DND-41 (cell line): ENCODE measurements around the gene TFCP2.

ENCODE experiments used
- ATAC-seq: fragments of 200-7000 bp; cut with Tn5 transposase; 3 replicates; pipeline ENCODE4 v1.9.1; 2021; ENCODE audit warnings: low read depth; ENCODE audit not compliant: insufficient read depth
- DNase-seq: peaks from one replicate; pipeline ENCODE4 v3.0.0-alpha.2; 2020
- H2AFZ ChIP-seq: 2 replicates; pipeline ENCODE4 v1.6.0; 2012; ENCODE audit warnings: low read depth, low read length
- H3K27ac ChIP-seq: 2 replicates; pipeline ENCODE4 v1.5.1; 2012; ENCODE audit warnings: low read length, inconsistent platforms
- H3K27me3 ChIP-seq: fragments of 200-600 bp; sonication (generic); 2 replicates; pipeline ENCODE4 v1.6.0; 2012; ENCODE audit warnings: low read length, mild to moderate bottlenecking, inconsistent platforms; ENCODE audit not compliant: insufficient read depth, poor library complexity
- H3K36me3 ChIP-seq: 2 replicates; pipeline ENCODE4 v1.5.1; 2012; ENCODE audit warnings: low read length, inconsistent platforms; ENCODE audit not compliant: insufficient read depth
- H3K4me1 ChIP-seq: 2 replicates; pipeline ENCODE4 v1.5.1; 2012; ENCODE audit warnings: mild to moderate bottlenecking, low read length; ENCODE audit not compliant: insufficient read depth
- H3K4me2 ChIP-seq: 2 replicates; pipeline ENCODE4 v1.6.0; 2012; ENCODE audit warnings: mild to moderate bottlenecking, moderate library complexity, low read length, inconsistent platforms; ENCODE audit not compliant: insufficient read depth
- H3K4me3 ChIP-seq, 2 experiments: fragments of 200-600 bp in 1 of 2; shearing (Covaris generic) in 1 of 2; 2 replicates each; pipeline ENCODE4 v1.5.1; 2012 to 2016; ENCODE audit warnings: inconsistent platforms in 2 of 2, low read length in 2 of 2, mild to moderate bottlenecking in 2 of 2, low read depth in 1 of 2, moderate library complexity in 1 of 2
- H3K79me2 ChIP-seq: 2 replicates; pipeline ENCODE4 v1.6.0; 2012; ENCODE audit warnings: low read length, inconsistent platforms; ENCODE audit not compliant: insufficient read depth
- H3K9ac ChIP-seq: 2 replicates; pipeline ENCODE4 v1.6.0; 2012; ENCODE audit warnings: low read depth, mild to moderate bottlenecking, inconsistent platforms, low read length, moderate library complexity
- H3K9me3 ChIP-seq: 2 replicates; pipeline ENCODE4 v1.5.1; 2012; ENCODE audit warnings: low read length, moderate library complexity, mild to moderate bottlenecking, inconsistent platforms; ENCODE audit not compliant: insufficient read depth, severe bottlenecking
- H4K20me1 ChIP-seq: 2 replicates; pipeline ENCODE4 v1.6.0; 2012; ENCODE audit warnings: low read length; ENCODE audit not compliant: insufficient read depth
- EZH2 ChIP-seq: IDR thresholded peaks from 3 replicates; pipeline ENCODE4 v1.6.1; 2012; ENCODE audit warnings: borderline replicate concordance, low read depth, mild to moderate bottlenecking, moderate library complexity, low read length, inconsistent platforms; ENCODE audit not compliant: severe bottlenecking
- TF ChIP-seq, protein P1 (sequence below): IDR thresholded peaks from 2 replicates; pipeline ENCODE4 v1.5.1; 2012; ENCODE audit warnings: borderline replicate concordance, low read length, moderate library complexity, mild to moderate bottlenecking; ENCODE audit not compliant: poor library complexity, severe bottlenecking; ENCODE audit errors: extremely low read depth

TFCP2 gene

DNA sequence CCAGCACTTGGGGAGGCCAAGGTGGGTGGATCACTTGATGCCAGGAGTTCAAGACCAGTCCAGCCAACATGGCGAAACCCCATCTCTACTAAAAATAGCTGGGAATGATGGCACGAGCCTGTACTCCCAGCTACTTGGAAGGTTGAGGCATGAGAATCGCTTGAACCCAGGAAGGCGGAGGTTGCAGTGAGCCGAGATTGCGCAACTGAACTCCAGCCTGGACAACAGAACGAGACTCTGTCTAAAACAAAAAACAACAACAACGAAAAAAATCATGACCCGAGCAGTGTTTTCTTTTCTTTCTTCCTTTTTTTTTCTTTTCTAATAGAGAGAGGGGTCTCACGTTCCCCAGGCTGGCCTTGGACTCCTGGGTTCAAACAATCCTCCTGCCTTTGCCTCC lies 86.0 kb downstream of the TFCP2 start:
- TF ChIP-seq, protein P1, sequence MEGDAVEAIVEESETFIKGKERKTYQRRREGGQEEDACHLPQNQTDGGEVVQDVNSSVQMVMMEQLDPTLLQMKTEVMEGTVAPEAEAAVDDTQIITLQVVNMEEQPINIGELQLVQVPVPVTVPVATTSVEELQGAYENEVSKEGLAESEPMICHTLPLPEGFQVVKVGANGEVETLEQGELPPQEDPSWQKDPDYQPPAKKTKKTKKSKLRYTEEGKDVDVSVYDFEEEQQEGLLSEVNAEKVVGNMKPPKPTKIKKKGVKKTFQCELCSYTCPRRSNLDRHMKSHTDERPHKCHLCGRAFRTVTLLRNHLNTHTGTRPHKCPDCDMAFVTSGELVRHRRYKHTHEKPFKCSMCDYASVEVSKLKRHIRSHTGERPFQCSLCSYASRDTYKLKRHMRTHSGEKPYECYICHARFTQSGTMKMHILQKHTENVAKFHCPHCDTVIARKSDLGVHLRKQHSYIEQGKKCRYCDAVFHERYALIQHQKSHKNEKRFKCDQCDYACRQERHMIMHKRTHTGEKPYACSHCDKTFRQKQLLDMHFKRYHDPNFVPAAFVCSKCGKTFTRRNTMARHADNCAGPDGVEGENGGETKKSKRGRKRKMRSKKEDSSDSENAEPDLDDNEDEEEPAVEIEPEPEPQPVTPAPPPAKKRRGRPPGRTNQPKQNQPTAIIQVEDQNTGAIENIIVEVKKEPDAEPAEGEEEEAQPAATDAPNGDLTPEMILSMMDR, result no peak
- no peak for TF ChIP-seq EZH2
- DNase-seq, result no peak
- H3K36me3 ChIP-seq, result peaks cover 3% of the 10 kb centered on the region; the same call in 1 of the 2 replicates
- H3K9ac ChIP-seq, result no peak overlapping the region
- H3K4me3 ChIP-seq, result no peak overlapping the region
- no peak for ATAC-seq
- no peak overlapping the region for H3K27ac ChIP-seq
- peaks cover 13% of the 10 kb centered on the region for H3K79me2 ChIP-seq
- H2AFZ ChIP-seq, result no peak overlapping the region
- no peak overlapping the region for H3K4me2 ChIP-seq
- H3K4me1 ChIP-seq, result peaks cover 14% of the 10 kb centered on the region
- peaks cover 6% of the 10 kb centered on the region; the same call in 1 of the 2 replicates for H4K20me1 ChIP-seq
- H3K9me3 ChIP-seq, result no peaks in the 10 kb centered on the region
- no peaks in the 10 kb centered on the region for H3K27me3 ChIP-seq

DNA sequence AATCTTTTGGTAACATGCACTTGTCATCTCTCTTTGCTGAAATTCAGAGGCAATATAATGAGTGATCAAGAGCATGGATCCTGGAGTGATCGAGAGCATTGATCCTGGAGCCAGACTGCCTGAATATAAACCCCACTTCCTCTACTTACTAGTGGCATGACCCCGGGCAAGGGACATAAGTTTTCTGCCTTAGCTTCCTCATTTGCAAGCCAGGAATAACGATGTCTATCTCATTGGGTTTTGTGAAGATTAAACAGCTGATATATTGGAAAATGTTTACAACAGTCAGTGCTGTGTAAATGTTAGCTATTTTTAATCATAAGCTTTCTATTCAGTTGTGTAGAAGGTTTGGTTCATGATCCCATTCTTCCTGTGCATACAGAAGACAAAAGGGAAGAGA lies 87.2 kb downstream of the TFCP2 start:
- peaks cover 22% of the 10 kb centered on the region for H3K4me1 ChIP-seq
- H3K9me3 ChIP-seq, result no peaks in the 10 kb centered on the region
- H3K4me3 ChIP-seq, result no peak overlapping the region
- DNase-seq, result no peak
- no peak for TF ChIP-seq EZH2
- TF ChIP-seq, protein P1, result no peak
- no peak overlapping the region for H3K4me2 ChIP-seq
- H3K27ac ChIP-seq, result no peak overlapping the region
- no peak overlapping the region for H3K9ac ChIP-seq
- H3K27me3 ChIP-seq, result no peaks in the 10 kb centered on the region
- peaks cover 24% of the 10 kb centered on the region for H3K79me2 ChIP-seq
- peaks cover 8% of the 10 kb centered on the region; the same call in 1 of the 2 replicates for H4K20me1 ChIP-seq
- H3K36me3 ChIP-seq, result no peaks in the 10 kb centered on the region; the same call in 1 of the 2 replicates
- ATAC-seq, result no peak
- no peak overlapping the region for H2AFZ ChIP-seq

DNA sequence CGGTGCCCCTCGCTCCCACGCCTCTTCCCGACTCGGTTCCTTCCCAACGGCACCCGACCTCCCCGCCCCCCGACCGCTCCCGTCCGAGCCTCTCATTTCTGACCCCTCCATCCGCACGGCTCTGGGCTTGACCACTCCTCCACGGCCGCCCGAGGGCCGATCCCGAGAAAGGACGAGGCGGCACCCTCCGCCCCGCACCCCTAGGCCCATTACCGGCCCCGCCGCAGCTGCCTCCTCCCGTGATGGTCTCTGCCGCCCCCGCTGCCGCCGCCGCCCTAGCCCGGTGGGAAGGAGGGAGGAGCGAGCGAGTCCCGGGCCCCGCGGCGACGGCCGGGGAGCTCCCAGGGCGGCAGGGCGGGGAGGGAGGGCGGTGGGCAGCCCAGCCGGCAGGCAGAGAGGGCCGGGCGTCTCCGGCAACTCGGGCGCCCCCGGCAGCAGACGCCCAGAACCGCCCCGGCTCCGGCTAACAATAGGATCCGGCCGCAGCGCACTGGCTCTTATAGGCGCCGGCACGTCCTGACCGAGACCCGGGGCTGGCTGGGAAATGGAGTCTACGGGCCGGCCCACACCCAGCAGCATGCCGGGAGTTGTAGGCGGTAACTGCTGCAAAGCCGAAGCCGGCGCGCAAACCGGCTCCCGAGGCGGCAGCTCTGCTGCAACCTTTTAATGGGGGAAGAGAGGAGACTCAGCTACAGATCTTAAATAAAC lies 89.7 kb downstream of the TFCP2 start, which contains the start of gene CSRNP2:
TSS of gene CSRNP2 (minus strand) at position 471 of the 708 bp plus-strand sequence. CDS start 7,035 bp downstream, outside the sequence.
- H3K4me3 ChIP-seq, result peak within 1 kb of the TSS; percentile 80 to 90
- peak; percentile 99 for ATAC-seq
- H3K27ac ChIP-seq, result peak within 1 kb of the TSS; percentile 85

More for the DNA sequence above, 89.7 kb downstream of the TFCP2 start, which contains the start of gene CSRNP2:
- H3K4me1 ChIP-seq, result peaks cover 24% of the 10 kb centered on the region
- H3K36me3 ChIP-seq, result no peaks in the 10 kb centered on the region; the same call in 1 of the 2 replicates
- peaks cover 32% of the 10 kb centered on the region for H3K79me2 ChIP-seq
- peaks cover 8% of the 10 kb centered on the region; the same call in 1 of the 2 replicates for H4K20me1 ChIP-seq
- H3K9me3 ChIP-seq, result no peaks in the 10 kb centered on the region
- no peak for TF ChIP-seq EZH2
- TF ChIP-seq, protein P1, result peak; percentile 26
- no peaks in the 10 kb centered on the region for H3K27me3 ChIP-seq
- H3K9ac ChIP-seq, result peak within 1 kb of the TSS; percentile 91
- peak within 1 kb of the TSS; percentile 99 for H2AFZ ChIP-seq
- peak within 1 kb of the TSS; percentile 88 for H3K4me2 ChIP-seq
- DNase-seq, result peak; percentile 97
